ENCODE measurements around the gene VSTM2L.

Gene VSTM2L

GRCh38 chr20:37920270-37920669 lies 17.3 kb downstream of the VSTM2L start:
- no peak for DNase-seq

DNA sequence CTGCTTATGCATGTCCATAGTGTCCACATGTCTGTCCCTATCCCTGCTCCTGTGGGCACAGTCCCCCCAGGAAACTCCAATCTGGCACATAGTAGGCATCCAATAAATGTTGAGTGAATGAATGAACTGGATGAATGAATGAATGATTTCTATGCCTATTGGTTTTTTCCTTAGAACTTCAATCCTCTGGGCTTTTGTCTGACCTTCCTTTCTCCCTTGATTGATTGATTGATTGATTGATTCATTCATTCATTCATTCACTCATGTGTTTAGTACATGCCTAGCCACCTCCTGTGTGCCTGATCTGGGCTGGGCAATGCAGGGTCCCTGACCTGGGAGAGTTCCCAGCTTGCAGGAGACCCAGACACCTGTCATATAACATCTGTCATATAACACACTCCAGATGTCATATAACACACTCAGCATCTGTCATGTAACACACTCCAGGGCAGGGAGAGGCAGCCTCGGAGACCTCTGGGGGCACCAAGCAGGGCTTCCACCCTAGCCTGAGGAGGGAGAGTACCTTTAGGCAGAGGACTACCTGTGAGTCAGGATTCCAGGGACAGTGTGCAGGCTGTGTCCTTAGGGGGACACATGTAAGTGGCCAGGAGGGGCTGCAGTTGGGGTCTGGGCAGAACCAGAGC lies 17.9 kb downstream of the VSTM2L start:
- no peak for DNase-seq

DNA sequence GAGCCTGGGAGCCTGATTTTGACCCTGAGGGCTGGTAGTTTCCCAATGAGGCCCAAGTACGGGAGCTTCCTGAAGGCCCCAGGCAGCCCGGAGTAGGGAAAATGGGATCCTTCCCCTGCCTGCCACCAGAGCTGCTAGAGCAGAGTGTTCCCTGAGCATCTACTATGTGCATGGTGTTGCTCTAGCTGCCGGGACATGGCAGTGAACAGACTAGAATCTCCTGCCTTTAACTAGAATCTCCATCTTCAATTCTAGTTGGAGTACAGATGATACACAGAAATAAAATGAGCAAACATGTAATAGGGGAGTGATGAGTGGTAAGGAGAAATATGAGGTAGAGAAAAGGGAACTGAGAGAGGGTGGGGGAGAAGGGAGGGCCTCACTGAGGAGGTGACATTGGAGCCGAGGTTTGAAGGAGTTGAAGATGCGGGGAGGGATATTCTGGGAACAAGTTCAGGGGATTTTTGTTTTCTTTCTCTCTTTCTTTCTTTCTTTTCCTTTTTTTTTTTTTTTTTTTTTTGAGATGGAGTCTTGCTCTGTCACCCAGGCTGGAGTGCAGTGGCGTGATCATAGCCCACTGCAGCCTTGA lies 18.5 kb downstream of the VSTM2L start:
- DNase-seq: no peak

DNA sequence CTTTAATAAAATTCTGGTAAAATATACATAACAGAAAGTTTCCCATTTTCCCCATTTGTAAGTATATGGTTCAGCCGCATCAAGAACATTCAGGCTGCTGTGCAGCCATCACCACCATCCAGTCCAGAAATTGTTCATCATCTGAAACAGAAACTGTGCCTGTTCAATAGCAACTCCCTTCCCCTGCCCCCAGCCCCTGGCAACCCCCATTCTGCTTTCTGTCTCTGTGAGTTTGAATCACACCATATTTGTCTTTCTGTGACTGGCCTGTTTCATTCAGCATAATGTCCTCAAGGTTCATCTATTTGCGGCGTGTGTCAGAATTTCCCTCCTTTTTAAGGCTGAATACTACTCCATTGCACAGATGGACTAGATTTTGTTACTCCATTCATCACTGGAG lies 19.1 kb downstream of the VSTM2L start:
- no peak for DNase-seq

GRCh38 chr20:37925265-37926165 lies 22.6 kb downstream of the VSTM2L start:
- no peak for DNase-seq

GRCh38 chr20:37926612-37927011 lies 23.7 kb downstream of the VSTM2L start:
- no peak for DNase-seq

DNA sequence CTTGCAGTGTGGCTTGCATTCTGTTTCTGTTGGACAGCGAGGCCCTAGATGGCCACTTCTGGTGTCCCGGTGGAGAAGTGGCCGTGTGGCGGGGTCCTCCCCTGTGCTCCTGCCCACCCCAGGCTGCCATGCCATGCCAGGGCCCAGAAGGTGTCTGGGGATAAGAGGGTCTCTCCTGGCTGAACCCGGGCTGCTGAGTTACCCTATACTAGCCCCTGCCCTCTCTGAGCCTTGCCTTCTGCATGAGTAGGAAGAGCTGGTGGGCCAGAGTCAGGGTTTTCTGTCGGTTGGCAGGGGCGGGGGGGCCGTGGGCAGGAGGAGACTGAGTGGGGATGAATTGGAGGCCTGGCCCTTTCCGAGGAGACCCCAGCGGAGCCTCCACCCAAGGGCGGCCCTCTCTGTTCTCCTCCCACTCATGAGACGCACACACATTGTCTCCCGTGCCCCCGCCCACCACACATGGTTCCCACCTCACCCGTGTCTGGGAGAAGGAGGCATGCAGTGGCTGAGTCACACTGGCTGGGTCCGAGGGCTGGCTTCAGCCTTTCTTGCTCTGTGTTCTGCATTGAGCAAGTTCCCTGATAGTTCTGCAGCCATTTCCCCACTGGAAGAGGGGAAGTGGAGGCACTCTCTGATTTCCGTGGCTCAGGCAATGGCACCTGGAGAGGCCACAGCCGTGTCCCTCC lies 24.6 kb downstream of the VSTM2L start:
- no peak for DNase-seq

- DNase-seq: no peak
Observed at GRCh38 chr20:37928996-37929682, 26.2 kb downstream of the VSTM2L start.

GRCh38 chr20:37929683-37930014 lies 26.7 kb downstream of the VSTM2L start:
- no peak for DNase-seq

DNA sequence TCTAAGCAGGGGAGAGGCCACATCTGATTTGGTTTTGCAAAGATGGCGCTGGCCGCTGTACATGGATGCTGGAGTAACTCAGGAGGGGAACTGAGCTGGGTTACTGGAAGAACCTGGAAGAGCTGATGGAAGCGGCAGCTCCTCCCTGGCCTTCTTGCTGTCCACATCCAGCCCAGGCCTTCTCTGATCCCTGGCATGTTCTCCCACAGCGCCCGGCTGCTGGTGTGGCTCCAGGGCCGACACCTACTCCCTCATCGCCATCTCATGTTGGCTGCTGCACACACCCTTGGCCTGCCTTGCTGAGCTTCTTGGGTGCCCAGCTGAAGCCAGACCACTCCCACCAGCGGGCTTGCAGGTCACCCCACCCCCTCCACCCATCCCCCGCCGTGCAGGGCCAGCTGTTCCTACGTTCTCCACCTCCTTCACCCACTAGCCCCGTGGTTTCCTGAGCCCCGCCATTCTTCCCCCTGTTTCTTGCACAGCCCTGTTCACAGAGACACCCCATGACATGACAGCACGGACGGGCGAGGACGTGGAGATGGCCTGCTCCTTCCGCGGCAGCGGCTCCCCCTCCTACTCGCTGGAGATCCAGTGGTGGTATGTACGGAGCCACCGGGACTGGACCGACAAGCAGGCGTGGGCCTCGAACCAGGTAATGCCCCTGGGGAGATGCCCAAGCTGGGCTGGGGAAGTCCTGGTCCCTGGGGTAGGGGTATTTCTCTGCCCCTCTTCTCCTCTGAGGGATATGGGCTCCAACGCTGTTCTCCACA lies 28.4 kb downstream of the VSTM2L start:
- no peak for DNase-seq

DNA sequence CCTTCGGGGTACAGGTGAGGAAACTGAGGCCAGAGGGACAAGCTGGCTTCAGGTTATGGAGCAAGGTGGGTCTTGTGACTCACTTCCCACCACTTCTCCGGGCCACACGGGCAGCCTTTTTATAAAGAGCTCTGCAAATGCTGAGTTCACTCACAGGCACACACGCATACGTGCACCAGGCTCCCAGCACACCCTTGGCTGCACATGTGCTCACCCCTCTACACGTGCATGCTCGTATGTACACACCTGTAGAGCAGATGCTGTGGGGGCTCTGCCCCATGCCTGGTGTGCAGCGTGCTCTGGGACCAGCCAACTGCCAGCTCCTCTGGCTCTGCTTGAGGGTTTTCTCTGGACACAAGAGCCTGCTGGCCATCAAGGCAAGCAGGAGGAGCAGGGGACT lies 29.1 kb downstream of the VSTM2L start:
- no peak for DNase-seq

DNA sequence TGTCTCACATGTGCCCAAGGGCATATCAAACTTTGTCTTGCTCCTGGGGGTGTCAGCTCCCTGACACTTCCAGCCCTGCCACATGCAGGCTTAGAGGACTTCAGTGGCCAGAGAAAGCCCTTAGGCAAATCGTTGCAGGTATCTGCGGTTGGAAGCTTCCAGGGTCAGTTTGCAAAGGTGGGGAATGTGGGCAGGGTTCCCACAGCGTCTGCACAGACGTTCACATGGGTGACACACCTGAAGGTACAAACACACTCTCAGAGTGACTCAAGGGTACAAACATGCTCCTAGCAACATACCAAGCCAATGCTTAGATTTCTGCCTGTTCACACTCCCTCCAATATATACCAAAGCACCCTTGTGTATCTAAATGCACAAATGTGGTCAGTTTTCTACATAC lies 30.0 kb downstream of the VSTM2L start:
- DNase-seq: no peak

DNA sequence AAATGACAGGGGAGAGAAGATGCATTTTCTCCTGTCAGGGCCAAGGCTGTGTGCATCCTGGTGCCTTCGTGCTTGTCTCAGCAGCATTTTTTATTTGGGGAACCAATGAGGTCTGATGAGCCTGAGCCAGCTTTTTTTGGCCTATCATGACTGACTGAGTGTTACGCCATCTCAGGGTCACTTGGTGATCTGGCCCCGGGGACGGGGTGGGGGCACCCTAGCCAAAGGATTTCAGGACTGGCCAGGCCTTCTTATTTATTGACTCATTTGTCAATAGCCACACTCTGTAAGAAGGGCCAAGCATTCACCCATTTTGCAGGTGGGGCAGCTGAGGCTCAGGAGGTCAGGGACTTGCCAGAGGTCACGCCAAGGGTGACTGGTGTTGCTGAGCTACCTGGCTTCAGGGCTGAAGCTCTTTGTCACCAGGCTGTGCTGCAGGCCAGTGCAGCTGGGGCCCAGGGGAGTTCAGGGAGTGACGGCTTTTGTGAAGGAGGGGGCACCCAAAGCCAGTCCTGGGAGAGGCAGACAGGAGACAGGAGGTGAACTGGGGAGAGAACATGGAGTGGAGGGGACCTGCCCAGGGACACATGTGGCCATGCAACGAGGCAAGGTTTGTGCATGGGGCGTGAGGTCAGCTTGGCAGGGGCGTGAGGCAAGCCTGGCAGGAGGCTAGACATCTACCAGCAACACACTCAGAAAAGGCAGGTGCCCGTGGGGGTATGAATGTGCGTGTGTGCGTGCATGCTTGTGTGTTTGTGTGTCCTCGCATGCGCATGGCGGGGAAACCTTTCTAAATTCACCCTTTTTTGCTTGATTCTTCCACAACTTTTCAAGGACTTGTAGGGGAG lies 31.1 kb downstream of the VSTM2L start:
- DNase-seq: no peak

- no peak for DNase-seq
Observed at GRCh38 chr20:37934634-37935375, 31.9 kb downstream of the VSTM2L start.

DNA sequence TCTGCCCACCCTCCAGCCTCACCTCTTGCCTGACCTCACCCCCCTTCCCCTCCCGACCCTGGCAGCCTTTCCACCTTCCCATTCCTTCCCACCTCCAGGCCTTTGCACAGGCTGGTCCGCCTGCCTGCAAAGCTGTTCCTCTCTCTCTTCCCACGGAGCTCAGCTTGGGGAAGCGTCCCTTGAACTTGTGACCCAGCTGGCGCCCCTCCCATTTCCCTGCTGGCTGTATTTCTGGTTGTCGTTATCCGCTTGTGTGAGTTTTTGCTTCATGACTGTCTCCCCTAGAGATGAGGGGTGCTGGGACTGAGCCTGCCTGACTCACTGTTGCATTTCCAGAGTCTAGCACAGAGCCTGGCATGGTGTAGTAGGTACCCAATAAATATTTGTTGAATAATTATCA lies 32.5 kb downstream of the VSTM2L start:
- no peak for DNase-seq

GRCh38 chr20:37936041-37936440 lies 33.1 kb downstream of the VSTM2L start:
- no peak for DNase-seq

DNA sequence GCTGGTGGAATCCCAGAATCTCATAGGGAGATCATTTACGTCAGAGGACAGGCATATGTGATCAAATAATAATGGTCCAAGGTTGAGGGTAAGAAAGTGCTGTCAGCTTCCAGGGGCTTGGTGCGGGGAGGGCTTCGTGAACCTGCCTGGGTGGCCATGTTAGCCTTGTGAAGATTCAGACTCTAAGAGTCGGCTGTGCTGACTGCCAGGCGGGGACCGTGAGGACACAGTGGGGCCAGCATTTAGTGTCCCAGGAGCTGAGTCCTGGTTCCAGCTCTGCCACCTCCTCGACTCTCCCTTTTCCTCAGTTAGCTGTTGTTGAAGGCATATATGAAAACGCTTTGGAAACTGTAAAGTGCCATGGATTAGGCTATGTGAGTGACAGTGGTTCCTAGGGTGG lies 33.5 kb downstream of the VSTM2L start:
- no peak for DNase-seq

- no peak for DNase-seq
Observed at GRCh38 chr20:37937686-37938085, 34.8 kb downstream of the VSTM2L start.

DNA sequence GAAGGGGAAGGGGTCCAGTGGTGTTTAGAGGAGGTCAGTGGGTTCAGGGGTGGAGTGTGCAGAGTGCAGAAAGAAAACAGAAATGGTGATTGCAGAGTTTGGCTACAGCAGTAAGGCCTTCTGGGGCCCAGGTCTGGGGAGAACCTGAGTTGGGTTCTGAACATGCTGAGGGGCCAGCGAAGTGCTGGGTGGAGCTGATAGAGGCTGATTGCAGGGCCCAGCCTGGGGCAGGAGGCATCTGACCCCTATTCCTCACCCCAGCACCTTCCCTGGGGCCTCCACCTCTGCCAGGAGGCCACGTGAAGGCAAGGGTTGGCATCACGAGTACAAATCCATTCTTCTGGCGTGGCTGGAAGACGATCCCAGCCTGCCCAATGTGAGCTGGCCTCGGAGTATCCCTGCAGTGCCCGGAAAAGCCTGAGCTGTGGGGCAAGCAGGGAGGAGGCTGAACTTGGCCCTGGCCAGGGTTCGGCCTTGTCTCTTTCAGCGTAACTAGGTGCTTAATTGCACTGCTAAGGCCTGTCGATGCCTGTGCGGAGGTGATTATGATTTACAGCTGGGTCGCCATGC lies 35.3 kb downstream of the VSTM2L start:
- no peak for DNase-seq

- DNase-seq: no peak
Observed at GRCh38 chr20:37938954-37939353, 36.0 kb downstream of the VSTM2L start.
